CD4-positive, alpha-beta T cell treated with Interferon alpha-2 for 1 hour (primary cell): Measurements from ENCODE around the gene MAP2.

ENCODE experiments used
- DNase-seq, 2 donors: peaks; one replicate each; pipeline ENCODE4 v3.0.0-alpha.2; 2020 to 2022

MAP2 gene

DNA sequence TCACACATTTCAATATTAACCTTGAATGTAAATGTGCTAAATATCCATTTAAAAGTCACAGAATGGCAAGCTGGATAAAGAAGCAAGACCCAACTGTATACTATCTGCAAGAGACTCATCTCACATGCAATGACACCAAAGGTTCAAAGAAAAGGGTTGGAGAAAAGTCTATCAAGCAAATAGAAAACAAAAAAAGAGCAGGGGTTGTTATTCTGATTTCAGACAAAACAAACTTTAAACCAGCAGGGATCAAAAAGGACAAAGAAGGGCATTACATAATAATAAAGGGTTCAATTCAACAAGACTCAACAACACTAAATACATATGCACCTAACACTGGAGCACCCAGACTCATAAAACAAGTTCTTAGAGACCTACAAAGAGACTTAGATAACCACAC, 333.3 kb downstream of the MAP2 start:
- no peak for DNase-seq

DNA sequence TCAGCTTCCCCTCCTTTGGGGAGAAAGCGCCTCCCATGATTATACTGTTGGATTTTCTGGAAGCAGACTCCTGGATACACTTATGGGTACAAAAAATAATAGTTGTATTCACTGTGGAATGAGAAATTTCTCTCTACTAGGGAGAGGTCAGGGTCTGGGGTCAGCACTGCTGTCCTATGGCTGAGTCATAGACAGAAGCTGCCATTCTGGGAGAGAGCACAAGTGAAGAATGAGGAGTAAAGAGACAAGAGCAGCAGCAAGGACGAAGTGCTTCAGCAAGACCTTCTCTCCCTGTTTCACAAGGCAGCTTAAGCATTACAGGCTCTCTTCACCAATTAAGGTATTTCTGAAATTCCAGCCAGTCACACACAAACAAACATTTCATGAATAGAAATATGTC, 337.7 kb downstream of the MAP2 start:
- no peak for DNase-seq

DNA sequence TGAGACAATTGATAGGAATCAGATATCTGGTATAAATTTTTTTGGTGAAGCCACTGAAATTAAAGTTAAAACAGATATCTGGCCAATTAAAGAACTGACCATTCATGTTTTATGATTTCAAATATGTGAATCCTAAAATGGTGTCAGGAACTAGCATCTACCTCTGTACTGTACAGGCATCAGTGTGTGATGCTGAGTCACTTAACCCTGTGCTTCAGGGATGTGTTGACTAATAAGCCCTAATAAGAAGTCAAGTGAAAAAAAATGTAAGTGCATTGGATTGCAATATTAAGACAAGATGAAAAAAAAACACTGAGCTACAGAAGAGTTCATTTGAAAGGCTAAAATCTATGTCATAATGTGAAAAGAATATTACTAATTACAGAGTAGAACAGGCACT, 338.7 kb downstream of the MAP2 start:
- DNase-seq = no peak

DNA sequence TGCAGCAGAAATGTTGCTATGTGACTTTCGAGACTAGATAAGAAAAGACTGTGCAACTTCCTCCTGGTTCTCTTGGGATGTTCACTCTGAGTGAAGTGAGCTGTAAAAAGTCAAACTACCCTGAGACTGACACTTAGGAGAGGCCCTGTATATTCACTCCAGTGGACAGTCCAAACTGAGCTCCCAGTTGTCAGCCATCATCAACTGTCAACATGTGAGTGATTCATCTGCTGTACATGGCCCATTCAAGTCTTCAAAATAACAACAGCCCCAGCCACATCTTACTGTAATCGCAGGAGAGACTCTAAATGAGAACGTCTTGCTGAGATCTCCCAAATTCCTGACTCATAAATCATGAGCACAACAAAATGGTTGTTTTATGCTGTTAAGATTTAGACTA, 339.3 kb downstream of the MAP2 start:
- no peak for DNase-seq

DNA sequence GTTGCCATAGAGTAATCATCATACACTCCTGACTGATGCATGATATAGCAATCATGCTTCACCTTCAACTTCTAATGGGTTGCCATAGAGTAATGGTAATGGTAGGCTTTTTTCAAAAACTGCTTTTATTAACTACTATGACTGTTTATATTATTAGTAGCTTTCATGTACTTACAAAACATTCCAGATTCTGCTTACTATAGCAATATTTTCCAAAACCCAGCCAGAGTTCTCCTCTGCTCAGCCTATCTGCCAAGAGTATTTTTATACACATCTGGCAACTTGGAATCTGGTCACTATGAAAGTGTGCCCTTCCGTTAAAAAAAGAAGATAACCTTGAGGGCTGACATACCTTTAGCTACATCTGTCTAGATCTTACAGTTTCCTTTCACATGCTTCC, 342.8 kb downstream of the MAP2 start:
- no peak for DNase-seq

DNA sequence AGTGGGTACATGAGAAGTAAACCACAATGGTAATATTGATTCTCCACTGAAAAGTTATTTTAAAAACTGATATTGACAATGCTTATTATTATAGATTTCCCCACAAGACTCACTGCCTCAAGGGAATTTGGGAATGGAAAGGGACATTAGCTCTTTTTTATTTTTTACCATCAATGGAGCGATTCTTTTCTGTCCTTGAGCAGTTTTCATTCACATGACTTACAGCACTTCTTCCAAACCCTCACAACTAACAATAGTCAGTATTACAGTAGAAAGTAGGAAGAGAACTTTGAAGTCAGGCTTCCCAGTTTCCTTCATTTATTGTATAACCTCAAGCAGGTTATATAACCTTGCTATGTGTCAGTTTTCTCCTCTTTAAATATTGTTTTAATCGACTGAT, 343.5 kb downstream of the MAP2 start:
- no peak for DNase-seq

DNA sequence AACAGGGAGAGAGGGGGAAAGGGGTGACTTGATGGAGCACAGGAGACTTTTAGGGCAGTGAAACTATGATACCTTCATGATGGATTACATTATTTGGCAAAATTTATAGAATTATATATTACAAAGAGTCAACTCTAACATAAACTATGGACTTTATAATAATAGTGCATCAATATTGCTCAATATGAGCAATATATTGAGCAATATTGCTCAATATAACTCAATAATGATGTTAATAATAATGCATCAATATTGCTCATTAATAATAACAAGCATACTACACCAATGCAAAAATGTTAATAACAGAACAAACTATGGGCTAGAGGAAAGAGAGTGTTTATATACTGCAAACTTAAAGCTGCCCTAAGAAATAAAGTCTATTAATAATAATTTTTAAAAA, 344.7 kb downstream of the MAP2 start:
- no peak for DNase-seq

DNA sequence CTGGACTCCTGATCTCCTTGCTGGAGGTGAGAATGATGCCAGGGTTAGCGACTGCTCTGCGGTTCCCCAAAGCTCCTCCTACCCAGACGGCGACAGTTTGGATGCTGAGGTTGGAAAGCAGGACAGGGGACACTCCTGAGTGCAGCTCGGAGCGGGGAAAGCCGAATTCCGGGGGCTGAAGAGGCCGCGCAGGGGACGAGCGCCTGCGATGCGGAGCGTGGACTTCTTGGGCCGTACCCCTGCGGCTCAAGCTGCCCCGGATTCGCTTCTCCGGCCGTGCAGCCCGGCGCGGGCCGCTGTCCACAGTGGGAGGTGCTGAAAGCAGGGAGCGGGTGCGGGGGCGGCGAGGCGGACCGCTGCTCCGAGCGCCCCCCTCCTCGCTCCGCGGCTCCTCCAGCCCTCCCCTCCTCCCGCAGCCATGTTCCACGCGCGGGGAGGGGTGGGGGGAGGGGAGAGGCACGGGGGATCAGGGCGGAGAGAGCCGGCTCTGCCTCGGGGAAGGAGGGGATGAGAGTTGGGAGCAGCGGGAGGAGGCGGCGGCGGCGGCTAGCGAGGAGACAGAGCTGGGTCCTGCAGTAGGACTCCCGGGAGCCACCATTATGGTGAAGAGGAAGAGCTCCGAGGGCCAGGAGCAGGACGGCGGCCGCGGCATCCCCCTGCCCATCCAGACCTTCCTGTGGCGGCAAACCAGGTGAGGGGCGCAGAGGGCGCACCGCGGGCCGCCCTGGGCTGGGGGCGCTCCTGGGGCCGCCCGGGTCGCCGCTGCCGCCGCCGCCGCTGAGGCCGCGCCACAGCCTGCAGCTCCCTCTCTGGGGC, 347.8 kb downstream of the MAP2 start, which contains the start of gene UNC80:
UNC80 (plus strand) TSS at position 359 of the 816 bp plus-strand sequence; CDS start at position 600, 241 bp downstream.
- DNase-seq = peak in 1 of 2 donors; percentile 10

DNA sequence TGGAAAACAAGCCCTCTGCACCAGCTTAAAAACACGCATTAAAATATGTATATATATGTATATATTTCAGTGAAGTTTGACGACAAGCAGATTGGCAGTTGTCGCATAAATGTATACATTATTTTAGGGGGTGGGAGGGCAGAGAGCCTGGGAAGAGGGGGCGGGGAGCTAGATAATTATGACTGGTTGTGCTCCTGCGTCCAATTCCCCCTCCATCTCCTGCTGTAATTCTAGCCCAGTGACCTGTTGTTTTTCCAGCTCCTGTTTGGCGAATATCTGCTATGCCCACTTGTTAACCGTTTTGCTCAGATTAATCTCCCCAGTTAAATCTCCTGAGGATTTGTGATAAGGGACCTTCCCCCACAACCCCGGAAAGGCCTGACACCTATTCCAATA, 348.4 kb downstream of the MAP2 start:
- no peak for DNase-seq

DNA sequence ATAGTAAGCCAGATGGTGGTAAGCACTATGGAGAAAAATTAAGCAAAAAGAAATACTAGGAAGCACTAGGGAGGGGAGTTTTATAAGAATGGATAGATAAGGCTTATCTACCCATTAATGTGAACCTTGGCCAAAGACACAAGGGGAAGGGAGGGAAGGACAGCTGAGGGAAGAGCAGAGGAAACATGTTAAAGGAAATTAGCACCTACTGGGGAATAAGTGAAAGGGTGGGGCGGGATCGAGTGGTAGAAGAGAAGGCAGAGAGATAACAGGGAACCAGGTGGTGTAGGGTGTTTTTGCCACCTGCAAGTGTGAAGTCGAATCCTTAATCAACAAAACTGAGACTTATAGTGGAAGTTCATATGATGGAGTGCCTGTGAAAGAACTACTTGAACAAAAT, 349.5 kb downstream of the MAP2 start:
- no peak for DNase-seq
